ENCODE measurements around the gene ADARB2. TPM values are rescaled to one million over a fixed set of nuclear protein-coding genes. Genes with fewer than 3 reads are reported as not detected.

ADARB2 gene
- total and polyA plus RNA-seq, 2 experiments from 2014 or later = 0.13 to 0.48 TPM

- Histone ChIP-seq H3K4me3 (no peak overlapping the region), H3K4me1 (ENCODE audit: insufficient read depth) (no peaks in the 10 kb centered on the region), H3K27ac (no peak overlapping the region), H3K79me2 (no peaks in the 10 kb centered on the region), H3K36me3 (replicated peaks; ENCODE audit: insufficient read depth, low read depth) (no peaks in the 10 kb centered on the region), H3K4me2 (no peak overlapping the region), H3K27me3 (no peaks in the 10 kb centered on the region), H3K9me3 (ENCODE audit: low read depth) (no peaks in the 10 kb centered on the region), H4K20me1 (ENCODE audit: insufficient read depth, poor library complexity, severe bottlenecking) (no peaks in the 10 kb centered on the region), H3K9me2 (replicated peaks; ENCODE audit: insufficient read depth) (no peaks in the 10 kb centered on the region), H2AFZ (no peak overlapping the region)
- 91% methylated on average over 24 of the region's 24 CpGs for WGBS (ENCODE audit: low lambda C conversion rate, missing lambda C conversion rate)
- TF ChIP-seq EZH2phosphoT487 (IDR thresholded peaks at IDR 0.05; ENCODE audit: low read depth, severe bottlenecking, unreplicated experiment) (no peak), CTCF (IDR thresholded peaks at IDR 0.05; ENCODE audit: poor library complexity) (no peak)
- no peak for DNase-seq (ENCODE audit: low spot score)
Measured at GRCh38 chr10:1535301-1535965, 201.9 kb downstream of the ADARB2 start.

GRCh38 chr10:1534820-1535219 is 202.5 kb downstream of the ADARB2 start:
- no peaks in the 10 kb centered on the region for H3K4me1 ChIP-seq (ENCODE audit: insufficient read depth)
- no peak for TF ChIP-seq CTCF (IDR thresholded peaks at IDR 0.05; ENCODE audit: poor library complexity)
- no peak for TF ChIP-seq EZH2phosphoT487 (IDR thresholded peaks at IDR 0.05; ENCODE audit: low read depth, severe bottlenecking, unreplicated experiment)
- H3K36me3 ChIP-seq (replicated peaks; ENCODE audit: insufficient read depth, low read depth) = no peaks in the 10 kb centered on the region
- no peaks in the 10 kb centered on the region for H3K79me2 ChIP-seq
- no peaks in the 10 kb centered on the region for H3K27me3 ChIP-seq
- H3K9me3 ChIP-seq (ENCODE audit: low read depth) = no peaks in the 10 kb centered on the region
- H3K4me3 ChIP-seq = no peak overlapping the region
- 95% methylated on average over 19 of the region's 19 CpGs for WGBS (ENCODE audit: low lambda C conversion rate, missing lambda C conversion rate)
- no peak for DNase-seq (ENCODE audit: low spot score)
- H3K27ac ChIP-seq = no peak overlapping the region
- H3K9me2 ChIP-seq (replicated peaks; ENCODE audit: insufficient read depth) = no peaks in the 10 kb centered on the region
- H3K4me2 ChIP-seq = no peak overlapping the region
- no peak overlapping the region for H2AFZ ChIP-seq
- H4K20me1 ChIP-seq (ENCODE audit: insufficient read depth, poor library complexity, severe bottlenecking) = no peaks in the 10 kb centered on the region

- Histone ChIP-seq H3K79me2 (no peaks in the 10 kb centered on the region), H3K4me1 (ENCODE audit: insufficient read depth) (no peaks in the 10 kb centered on the region), H3K4me2 (no peak overlapping the region), H2AFZ (no peak overlapping the region), H3K4me3 (no peak overlapping the region), H3K9me2 (replicated peaks; ENCODE audit: insufficient read depth) (no peaks in the 10 kb centered on the region), H4K20me1 (ENCODE audit: insufficient read depth, poor library complexity, severe bottlenecking) (no peaks in the 10 kb centered on the region), H3K27me3 (no peaks in the 10 kb centered on the region), H3K27ac (no peak overlapping the region), H3K36me3 (replicated peaks; ENCODE audit: insufficient read depth, low read depth) (no peaks in the 10 kb centered on the region), H3K9me3 (ENCODE audit: low read depth) (no peaks in the 10 kb centered on the region)
- TF ChIP-seq CTCF (IDR thresholded peaks at IDR 0.05; ENCODE audit: poor library complexity) (no peak), EZH2phosphoT487 (IDR thresholded peaks at IDR 0.05; ENCODE audit: low read depth, severe bottlenecking, unreplicated experiment) (no peak), EZH2 (IDR thresholded peaks at IDR 0.05; ENCODE audit: borderline replicate concordance) (no peak)
- WGBS (ENCODE audit: low lambda C conversion rate, missing lambda C conversion rate) = 93% methylated on average over 14 of the region's 14 CpGs
- DNase-seq (ENCODE audit: low spot score) = no peak
Measured at GRCh38 chr10:1532636-1533035, 204.7 kb downstream of the ADARB2 start.

Measured in hepatocyte (in vitro differentiated cells).